Esophagus muscularis mucosa (tissue), 4 donors: ENCODE results near the gene DPYSL3. TPM values are rescaled to one million over a fixed set of nuclear protein-coding genes. Genes with fewer than 3 reads are reported as not detected.

Experiments used
- DNase-seq: peaks from one replicate; pipeline ENCODE4 v3.0.0-alpha.2; 2017; ENCODE audit errors: extremely low spot score
- H3K27ac ChIP-seq, 4 donors: fragments of 200-600 bp; sonication (generic); replicated peaks in 1 of 4; 1 replicate in 3 of 4; 2 replicates in 1 of 4; pipeline ENCODE4 v1.5.1; 2016 to 2019; ENCODE audit warnings: mild to moderate bottlenecking in 1 of 4
- H3K27me3 ChIP-seq, 4 donors: fragments of 200-600 bp; sonication (generic); one replicate each; pipeline versions ENCODE4 v1.5.1 to v1.6.0; 2016 to 2019
- H3K36me3 ChIP-seq, 4 donors: fragments of 200-600 bp; sonication (generic); one replicate each; pipeline ENCODE4 v1.5.1; 2016 to 2019
- H3K4me1 ChIP-seq, 4 donors: fragments of 200-600 bp; sonication (generic); one replicate each; pipeline ENCODE4 v1.5.1; 2016 to 2019
- H3K4me3 ChIP-seq, 4 donors: fragments of 200-600 bp; sonication (generic); 1 replicate in 2 of 4; 2 replicates in 2 of 4; pipeline ENCODE4 v1.5.1; 2016 to 2019; ENCODE audit warnings: mild to moderate bottlenecking in 4 of 4, moderate library complexity in 1 of 4
- H3K9me3 ChIP-seq, 4 donors: fragments of 200-600 bp; sonication (generic); 1 replicate in 3 of 4; 2 replicates in 1 of 4; pipeline ENCODE4 v1.5.1; 2016 to 2019
- EP300 ChIP-seq: sonication (generic); formaldehyde crosslinking; IDR thresholded peaks from one replicate; pipeline ENCODE4 v1.6.1; 2017; ENCODE audit warnings: antibody characterized with exemption
- POLR2A ChIP-seq: fragments of 450-650 bp; IDR thresholded peaks from one replicate; pipeline ENCODE4 v1.6.1; 2017; ENCODE audit warnings: antibody characterized with exemption, moderate library complexity, mild to moderate bottlenecking, low read depth
- POLR2AphosphoS5 ChIP-seq, 2 donors: sonication (generic); formaldehyde crosslinking; IDR thresholded peaks; one replicate each; pipeline ENCODE4 v1.6.1; 2017; ENCODE audit warnings: antibody characterized with exemption in 2 of 2
- WGBS: methylation state at CpG from one replicate; pipeline ENCODE4 v1.1.5; 2018; 5-methylcytosine and 5-hydroxymethylcytosine counted together
- intact Hi-C: fragments of 100-400 bp; cut with DNase I; formaldehyde crosslinking; loops from one replicate; pipeline ENCODE4 v1.15.1; 2023
- total RNA-seq, 4 donors: library from RNA; depleted of rRNA; stranded (reverse); fragments of >200 nt; gene quantifications; one replicate each; pipeline versions ENCODE4 v1.1.0 to v1.2.1, GENCODE V29; 2016
- TF ChIP-seq, protein P1 (sequence below), 3 experiments: fragments of 200-600 bp in 2 of 3; fragments of 450-650 bp in 1 of 3; sonication (generic) in 2 of 3; IDR thresholded peaks; one replicate each; pipeline ENCODE4 v1.5.1; 2017 to 2019; ENCODE audit warnings: antibody characterized with exemption in 3 of 3, mild to moderate bottlenecking in 2 of 3, moderate library complexity in 1 of 3

DPYSL3 gene
- total RNA-seq, 4 donors from 2014 or later: 295 to 449 (median 378) TPM

GRCh38 chr5:147382776-147383175 lies 127.1 kb downstream of the DPYSL3 start:
- Histone ChIP-seq H3K9me3 (no peaks in the 10 kb centered on the region), H3K4me3 (peak overlapping the region in 2 of 4 donors; percentile 6 to 22), H3K27me3 (no peaks in the 10 kb centered on the region), H3K4me1 (peaks cover 0 to 9% (median 4%) of the 10 kb centered on the region in 4 donors), H3K27ac (no peak overlapping the region), H3K36me3 (no peaks in the 10 kb centered on the region)
- intact Hi-C loops: no loop called here
- TF ChIP-seq POLR2A (no peak), EP300 (no peak), POLR2AphosphoS5 (IDR thresholded peaks at IDR 0.05) (no peak)
- TF ChIP-seq, protein P1, sequence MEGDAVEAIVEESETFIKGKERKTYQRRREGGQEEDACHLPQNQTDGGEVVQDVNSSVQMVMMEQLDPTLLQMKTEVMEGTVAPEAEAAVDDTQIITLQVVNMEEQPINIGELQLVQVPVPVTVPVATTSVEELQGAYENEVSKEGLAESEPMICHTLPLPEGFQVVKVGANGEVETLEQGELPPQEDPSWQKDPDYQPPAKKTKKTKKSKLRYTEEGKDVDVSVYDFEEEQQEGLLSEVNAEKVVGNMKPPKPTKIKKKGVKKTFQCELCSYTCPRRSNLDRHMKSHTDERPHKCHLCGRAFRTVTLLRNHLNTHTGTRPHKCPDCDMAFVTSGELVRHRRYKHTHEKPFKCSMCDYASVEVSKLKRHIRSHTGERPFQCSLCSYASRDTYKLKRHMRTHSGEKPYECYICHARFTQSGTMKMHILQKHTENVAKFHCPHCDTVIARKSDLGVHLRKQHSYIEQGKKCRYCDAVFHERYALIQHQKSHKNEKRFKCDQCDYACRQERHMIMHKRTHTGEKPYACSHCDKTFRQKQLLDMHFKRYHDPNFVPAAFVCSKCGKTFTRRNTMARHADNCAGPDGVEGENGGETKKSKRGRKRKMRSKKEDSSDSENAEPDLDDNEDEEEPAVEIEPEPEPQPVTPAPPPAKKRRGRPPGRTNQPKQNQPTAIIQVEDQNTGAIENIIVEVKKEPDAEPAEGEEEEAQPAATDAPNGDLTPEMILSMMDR (IDR thresholded peaks at IDR 0.05): no peak
- DNase-seq: no peak
- 63% methylated on average over 3 of the region's 4 CpGs for whole genome bisulfite sequencing

DNA sequence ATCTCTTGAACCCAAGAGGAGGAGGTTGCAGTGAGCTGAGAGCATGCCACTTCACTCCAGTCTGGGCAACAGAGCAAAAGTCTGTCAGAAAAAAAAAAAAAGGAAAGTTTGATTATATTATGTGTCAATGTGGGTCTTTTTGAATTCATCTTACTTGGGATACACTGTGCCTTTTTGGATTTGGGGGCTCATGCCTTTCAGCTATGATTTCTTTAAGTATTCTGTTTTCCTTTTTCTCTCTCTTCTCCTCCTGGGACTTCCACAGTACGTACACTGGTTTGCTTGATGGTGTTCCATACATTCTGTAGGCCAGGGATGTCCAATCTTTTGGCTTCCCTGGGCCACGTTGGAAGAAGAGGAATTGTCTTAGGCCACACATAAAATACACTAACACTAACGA lies 128.3 kb downstream of the DPYSL3 start:
- H3K27me3 ChIP-seq: no peaks in the 10 kb centered on the region
- H3K27ac ChIP-seq: no peak overlapping the region
- intact Hi-C loops: no loop called here
- H3K4me1 ChIP-seq: no peaks in the 10 kb centered on the region
- H3K4me3 ChIP-seq: no peak overlapping the region
- WGBS: 90% methylated on average over 3 of the region's 3 CpGs
- no peak for DNase-seq
- H3K9me3 ChIP-seq: no peaks in the 10 kb centered on the region
- H3K36me3 ChIP-seq: no peaks in the 10 kb centered on the region
- TF ChIP-seq POLR2A (no peak), EP300 (no peak), POLR2AphosphoS5 (IDR thresholded peaks at IDR 0.05) (no peak)
- TF ChIP-seq, protein P1 (IDR thresholded peaks at IDR 0.05): no peak

DNA sequence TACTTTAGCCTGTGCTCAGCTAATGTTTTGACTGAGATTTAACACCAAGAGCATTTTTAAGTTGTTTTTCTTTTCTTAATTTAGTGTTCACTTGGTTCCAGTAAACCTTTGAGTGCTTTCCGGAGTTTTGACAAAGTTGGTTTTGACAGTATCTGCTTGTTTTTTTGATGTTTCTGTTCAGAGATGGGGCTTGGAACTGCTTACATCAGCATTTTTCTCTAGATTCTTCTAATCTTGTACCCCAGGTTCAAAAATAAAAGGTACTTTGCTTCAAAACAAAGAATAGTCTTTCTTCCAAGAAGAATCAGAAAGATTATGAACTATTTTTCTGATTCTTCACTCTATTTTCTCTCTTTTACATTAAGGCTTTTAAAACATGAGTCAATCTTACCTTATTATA lies 132.2 kb downstream of the DPYSL3 start:
- 94% methylated on average over 1 of the region's 1 CpG for WGBS
- no peaks in the 10 kb centered on the region for H3K27me3 ChIP-seq

DNA sequence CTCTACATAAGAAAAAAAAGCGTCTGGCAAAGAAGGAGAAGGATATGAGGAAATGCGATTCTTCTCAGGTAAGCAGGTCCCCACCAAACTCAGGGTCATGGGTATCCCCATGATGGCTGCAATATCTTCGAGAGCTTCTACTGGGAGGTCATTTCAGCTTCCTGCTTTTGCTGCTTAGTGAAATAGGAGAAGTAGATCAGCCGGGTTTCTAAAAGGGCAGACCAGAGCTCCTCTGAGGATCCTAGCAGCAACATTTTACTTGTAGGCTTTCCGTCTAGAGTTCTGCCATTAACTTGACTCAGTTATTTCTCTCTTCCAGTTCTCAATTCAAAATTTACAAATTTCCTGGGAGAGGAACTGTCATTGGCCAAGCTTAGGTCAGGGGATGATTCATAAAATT lies 134.7 kb downstream of the DPYSL3 start:
- Histone ChIP-seq H3K4me1 (no peaks in the 10 kb centered on the region), H3K27me3 (no peaks in the 10 kb centered on the region), H3K4me3 (no peak overlapping the region), H3K36me3 (no peaks in the 10 kb centered on the region), H3K27ac (no peak overlapping the region), H3K9me3 (no peaks in the 10 kb centered on the region)
- DNase-seq: no peak
- 67% methylated on average over 5 of the region's 5 CpGs for WGBS
- intact Hi-C loops: no loop called here
- TF ChIP-seq, protein P1 (IDR thresholded peaks at IDR 0.05): no peak
- no peak for TF ChIP-seq EP300
- no peak for TF ChIP-seq POLR2A
- TF ChIP-seq POLR2AphosphoS5 (IDR thresholded peaks at IDR 0.05): no peak

More for the DNA sequence above, 132.2 kb downstream of the DPYSL3 start:
- intact Hi-C loops: no loop called here
- TF ChIP-seq EP300: no peak
- no peak for TF ChIP-seq POLR2A
- no peak for TF ChIP-seq POLR2AphosphoS5 (IDR thresholded peaks at IDR 0.05)
- TF ChIP-seq, protein P1 (IDR thresholded peaks at IDR 0.05): no peak
- Histone ChIP-seq H3K36me3 (no peaks in the 10 kb centered on the region), H3K4me3 (no peak overlapping the region), H3K4me1 (no peaks in the 10 kb centered on the region), H3K9me3 (no peaks in the 10 kb centered on the region), H3K27ac (no peak overlapping the region)
- DNase-seq: no peak

GRCh38 chr5:147373328-147373727 lies 136.5 kb downstream of the DPYSL3 start:
- intact Hi-C loops: loop anchor here (5.0 kb wide), 1 partner anchor 151 kb away; no protein-coding TSS in a partner anchor
- 93% methylated on average over 3 of the region's 3 CpGs for WGBS
- Histone ChIP-seq H3K36me3 (no peaks in the 10 kb centered on the region), H3K9me3 (no peaks in the 10 kb centered on the region), H3K4me1 (no peaks in the 10 kb centered on the region), H3K4me3 (no peak overlapping the region), H3K27ac (no peak overlapping the region), H3K27me3 (no peaks in the 10 kb centered on the region)
- no peak for DNase-seq
- no peak for TF ChIP-seq POLR2AphosphoS5 (IDR thresholded peaks at IDR 0.05)
